ENCODE results near the gene LIN7A.

The LIN7A gene

DNA sequence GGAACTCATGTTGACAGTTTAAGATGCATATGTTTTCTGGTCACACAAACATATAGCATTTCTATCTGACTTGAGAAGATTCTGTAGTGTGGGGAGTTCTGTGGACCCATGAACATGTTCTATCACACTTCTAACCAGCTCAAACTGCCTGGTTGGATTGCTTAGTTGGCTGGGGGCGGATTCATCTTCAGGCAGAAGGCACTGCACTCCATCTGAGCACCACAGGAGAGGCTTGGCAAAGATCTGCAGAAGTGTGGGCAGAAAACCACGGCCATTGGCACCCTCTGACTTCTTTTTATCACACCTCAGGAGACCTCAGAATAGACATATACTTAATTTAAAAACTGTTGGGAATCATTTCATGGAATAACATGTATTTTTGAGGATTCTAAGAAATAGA is 68.5 kb downstream of the LIN7A start:
- H3K27ac ChIP-seq, result no peak overlapping the region
- H3K4me1 ChIP-seq (ENCODE audit: control insufficient read depth in 1 of 2, insufficient read depth in 1 of 2, low read depth in 1 of 2, low read length in 1 of 2), result peaks cover 6% of the 10 kb centered on the region in 2 experiments
- H3K27me3 ChIP-seq, result no peaks in the 10 kb centered on the region
- TF ChIP-seq, protein P1, sequence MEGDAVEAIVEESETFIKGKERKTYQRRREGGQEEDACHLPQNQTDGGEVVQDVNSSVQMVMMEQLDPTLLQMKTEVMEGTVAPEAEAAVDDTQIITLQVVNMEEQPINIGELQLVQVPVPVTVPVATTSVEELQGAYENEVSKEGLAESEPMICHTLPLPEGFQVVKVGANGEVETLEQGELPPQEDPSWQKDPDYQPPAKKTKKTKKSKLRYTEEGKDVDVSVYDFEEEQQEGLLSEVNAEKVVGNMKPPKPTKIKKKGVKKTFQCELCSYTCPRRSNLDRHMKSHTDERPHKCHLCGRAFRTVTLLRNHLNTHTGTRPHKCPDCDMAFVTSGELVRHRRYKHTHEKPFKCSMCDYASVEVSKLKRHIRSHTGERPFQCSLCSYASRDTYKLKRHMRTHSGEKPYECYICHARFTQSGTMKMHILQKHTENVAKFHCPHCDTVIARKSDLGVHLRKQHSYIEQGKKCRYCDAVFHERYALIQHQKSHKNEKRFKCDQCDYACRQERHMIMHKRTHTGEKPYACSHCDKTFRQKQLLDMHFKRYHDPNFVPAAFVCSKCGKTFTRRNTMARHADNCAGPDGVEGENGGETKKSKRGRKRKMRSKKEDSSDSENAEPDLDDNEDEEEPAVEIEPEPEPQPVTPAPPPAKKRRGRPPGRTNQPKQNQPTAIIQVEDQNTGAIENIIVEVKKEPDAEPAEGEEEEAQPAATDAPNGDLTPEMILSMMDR (IDR thresholded peaks at IDR 0.05), result no peak
- peaks cover 7% of the 10 kb centered on the region for H3K36me3 ChIP-seq
- H3K9me3 ChIP-seq, result no peaks in the 10 kb centered on the region
- H3K4me3 ChIP-seq (ENCODE audit: low read depth in 1 of 2, low read length in 1 of 2), result no peak overlapping the region

DNA sequence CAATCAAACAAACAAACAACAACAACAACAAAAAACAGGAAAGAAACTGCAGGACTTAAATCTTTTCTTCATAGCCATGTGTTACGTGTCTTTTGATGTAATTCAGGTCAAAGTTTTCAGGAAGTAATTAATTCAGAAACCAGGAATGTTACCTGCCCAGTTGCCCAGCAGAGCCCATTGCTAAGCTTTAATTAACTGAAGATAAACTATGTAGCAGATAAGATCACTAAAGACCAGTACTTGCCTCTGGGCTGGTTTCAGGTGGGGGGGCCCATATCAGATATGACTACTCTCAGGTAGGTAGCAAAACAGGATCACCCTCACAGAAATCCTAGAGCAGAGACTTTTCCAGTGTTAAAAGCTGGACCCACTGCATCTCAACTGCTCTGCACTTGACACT is 69.2 kb downstream of the LIN7A start:
- H3K36me3 ChIP-seq, result peaks cover 7% of the 10 kb centered on the region
- no peaks in the 10 kb centered on the region for H3K9me3 ChIP-seq
- peaks cover 6 to 11% of the 10 kb centered on the region in 2 experiments for H3K4me1 ChIP-seq (ENCODE audit: control insufficient read depth in 1 of 2, insufficient read depth in 1 of 2, low read depth in 1 of 2, low read length in 1 of 2)
- peak overlapping the region; percentile 11 for H3K27ac ChIP-seq
- H3K27me3 ChIP-seq, result no peaks in the 10 kb centered on the region
- H3K4me3 ChIP-seq (ENCODE audit: low read depth in 1 of 2, low read length in 1 of 2), result no peak overlapping the region
- TF ChIP-seq, protein P1 (IDR thresholded peaks at IDR 0.05), result no peak

DNA sequence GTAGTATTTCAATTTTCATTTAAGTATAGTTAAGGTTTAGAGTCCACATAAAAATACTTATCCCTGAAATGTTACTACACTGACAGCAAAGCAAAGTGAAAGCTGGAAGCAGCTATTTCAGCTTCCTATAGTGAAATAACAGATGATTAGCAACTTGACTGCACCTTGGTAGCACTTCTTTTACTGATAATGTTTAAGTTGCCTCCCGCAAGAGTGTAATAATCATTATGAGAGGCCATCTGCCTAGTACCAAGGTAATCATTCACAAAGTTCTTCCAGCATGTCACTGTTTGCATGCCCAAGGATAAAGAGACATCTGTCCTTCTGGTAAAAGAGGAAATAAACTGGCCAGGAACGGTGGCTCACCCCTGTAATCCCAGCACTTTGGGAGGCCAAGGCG is 69.8 kb downstream of the LIN7A start:
- H3K27ac ChIP-seq, result peak overlapping the region; percentile 30
- H3K36me3 ChIP-seq, result peaks cover 7% of the 10 kb centered on the region
- TF ChIP-seq, protein P1 (IDR thresholded peaks at IDR 0.05), result no peak

DNA sequence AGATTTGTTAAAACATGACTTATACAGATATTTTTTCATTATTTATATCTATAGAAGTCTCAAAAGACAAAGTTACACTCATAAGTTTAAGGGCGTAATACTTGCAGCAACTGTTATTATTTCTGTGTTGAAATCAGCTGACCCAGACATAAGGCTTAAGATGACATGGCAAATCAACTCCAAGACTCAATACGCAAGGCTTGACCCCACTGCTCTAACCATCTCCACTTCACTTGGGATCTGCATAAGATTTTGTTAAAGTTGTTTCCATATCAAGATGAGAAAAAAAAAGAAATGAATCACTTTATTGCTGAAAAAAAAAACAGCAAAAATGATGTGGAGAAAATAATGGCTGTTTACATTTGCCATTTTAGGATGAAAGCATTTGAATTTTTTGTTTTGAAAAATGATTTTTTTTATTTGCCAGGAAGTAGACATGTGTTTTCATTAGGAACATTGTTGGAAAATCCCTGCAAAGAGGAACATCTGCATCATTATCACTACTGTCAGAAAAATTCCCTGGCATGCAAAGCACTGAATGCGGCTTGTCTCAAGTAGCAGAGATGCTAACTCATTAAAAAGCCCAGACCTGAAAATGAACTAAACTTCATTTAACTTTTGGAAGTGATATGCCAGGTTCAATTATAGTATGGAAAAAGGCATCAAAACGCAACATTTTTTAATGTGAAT is 73.5 kb downstream of the LIN7A start:
- Histone ChIP-seq H3K9me3 (no peaks in the 10 kb centered on the region), H3K36me3 (peaks cover 10% of the 10 kb centered on the region), H3K27ac (no peak overlapping the region), H3K4me3 (ENCODE audit: low read depth in 1 of 2, low read length in 1 of 2) (no peak overlapping the region), H3K4me1 (ENCODE audit: control insufficient read depth in 1 of 2, insufficient read depth in 1 of 2, low read depth in 1 of 2, low read length in 1 of 2) (peaks cover 15 to 27% of the 10 kb centered on the region in 2 experiments), H3K27me3 (no peaks in the 10 kb centered on the region)
- TF ChIP-seq, protein P1 (IDR thresholded peaks at IDR 0.05), result no peak

More for the DNA sequence above, 69.8 kb downstream of the LIN7A start:
- Histone ChIP-seq H3K9me3 (no peaks in the 10 kb centered on the region), H3K4me1 (ENCODE audit: control insufficient read depth in 1 of 2, insufficient read depth in 1 of 2, low read depth in 1 of 2, low read length in 1 of 2) (peaks cover 6 to 13% of the 10 kb centered on the region in 2 experiments), H3K27me3 (no peaks in the 10 kb centered on the region), H3K4me3 (ENCODE audit: low read depth in 1 of 2, low read length in 1 of 2) (no peak overlapping the region)

DNA sequence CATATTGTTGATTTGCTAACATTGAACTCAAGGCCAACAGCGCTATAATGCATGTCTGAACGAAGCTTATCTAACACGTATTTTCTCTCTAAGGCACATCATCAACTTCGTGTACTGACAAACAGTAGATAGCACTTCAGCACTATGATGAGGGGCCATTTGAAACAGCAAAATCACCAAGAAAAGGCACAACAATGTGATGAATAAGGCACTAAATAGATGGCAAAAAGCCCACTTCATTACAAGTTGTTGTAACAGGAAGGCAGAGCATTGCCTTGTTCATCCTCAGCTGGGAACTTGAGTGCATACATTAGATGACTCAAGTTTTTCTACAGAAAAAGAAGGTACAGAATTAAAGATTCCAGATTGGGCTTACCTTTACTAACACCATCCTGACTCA is 75.2 kb downstream of the LIN7A start:
- Histone ChIP-seq H3K4me1 (ENCODE audit: control insufficient read depth in 1 of 2, insufficient read depth in 1 of 2, low read depth in 1 of 2, low read length in 1 of 2) (peaks cover 15 to 27% of the 10 kb centered on the region in 2 experiments), H3K36me3 (peaks cover 5% of the 10 kb centered on the region), H3K9me3 (no peaks in the 10 kb centered on the region), H3K27me3 (no peaks in the 10 kb centered on the region), H3K27ac (peak overlapping the region; percentile 36), H3K4me3 (ENCODE audit: low read depth in 1 of 2, low read length in 1 of 2) (no peak overlapping the region)
- TF ChIP-seq, protein P1 (IDR thresholded peaks at IDR 0.05), result no peak
